Breast epithelium (tissue), 3 donors: ENCODE measurements around the gene SDR42E2.

Experiments used
- POLR2A ChIP-seq: fragments of 450-650 bp; IDR thresholded peaks from one replicate; pipeline ENCODE4 v1.6.1; 2016; ENCODE audit warnings: antibody characterized with exemption, mild to moderate bottlenecking, moderate library complexity
- POLR2AphosphoS5 ChIP-seq, 3 donors: sonication (generic); formaldehyde crosslinking; IDR thresholded peaks; one replicate each; pipeline ENCODE4 v1.6.1; 2017; ENCODE audit warnings: antibody characterized with exemption in 3 of 3

GRCh38 chr16:22177968-22178930 lies 15.9 kb downstream of the SDR42E2 start:
- TF ChIP-seq POLR2A (no peak), POLR2AphosphoS5 (IDR thresholded peaks at IDR 0.05) (no peak)
